ENCODE results near the gene CCR6.
"Not testable (repeated sequence)": the region's sequence is repeated elsewhere in the genome, so short reads cannot be mapped to it uniquely, and the experiment has no call there.

Gene CCR6

GRCh38 chr6:167182913-167183314, 60.0 kb downstream of the CCR6 start:
- DNase-seq (ENCODE audit: low read depth, low spot score); H3K4me3 ChIP-seq (ENCODE audit: low read depth, low read length); in situ Hi-C loops (cut with HindIII; ENCODE audit: low sequenced_read_pairs): not testable (repeated sequence)

GRCh38 chr6:167185101-167185500, 62.2 kb downstream of the CCR6 start:
- DNase-seq (ENCODE audit: low read depth, low spot score); in situ Hi-C loops (cut with HindIII; ENCODE audit: low sequenced_read_pairs); H3K4me3 ChIP-seq (ENCODE audit: low read depth, low read length): not testable (repeated sequence)

- H3K4me3 ChIP-seq (ENCODE audit: low read depth, low read length); DNase-seq (ENCODE audit: low read depth, low spot score); in situ Hi-C loops (cut with HindIII; ENCODE audit: low sequenced_read_pairs): not testable (repeated sequence)
Measured at GRCh38 chr6:167187275-167187674, 64.4 kb downstream of the CCR6 start.

All from astrocyte of the spinal cord (primary cell).